Measurements from ENCODE around the gene EIF1B. TPM values are rescaled to one million over a fixed set of nuclear protein-coding genes. Genes with fewer than 3 reads are reported as not detected.

Gene EIF1B
- total RNA-seq = 18.5 and 31.2 TPM in 2 replicates

GRCh38 chr3:40309418-40309924, at the start of gene EIF1B:
EIF1B (plus strand) TSS chr3:40309707; CDS start chr3:40309942, 235 bp downstream.

Other genes starting within 250 kb of the EIF1B start
- 0.14 and 0.30 TPM in 2 replicates for gene ENTPD3, start 77.5 kb downstream of the EIF1B start, total RNA-seq
- gene RPL14, start 147.6 kb downstream of the EIF1B start, total RNA-seq = 232 and 348 TPM in 2 replicates
- gene ZNF619, start 167.4 kb downstream of the EIF1B start, total RNA-seq = 4.8 and 5.6 TPM in 2 replicates
- gene ZNF620, start 196.3 kb downstream of the EIF1B start, total RNA-seq = 0.30 and 0.92 TPM in 2 replicates
- gene ZNF621, start 215.3 kb downstream of the EIF1B start, total RNA-seq = 16.0 and 21.7 TPM in 2 replicates

Data from smooth muscle cell of the umbilical artery (primary cell).